Measurements from ENCODE around the gene TFG.

TFG gene

GRCh38 chr3:100715176-100715575 is 5.9 kb downstream of the TFG start:
- Histone ChIP-seq H3K4me3 (no peak overlapping the region), H3K9ac (ENCODE audit: insufficient read length) (no peak overlapping the region), H3K9me3 (ENCODE audit: low read depth, low read length) (peaks cover 2% of the 10 kb centered on the region; the same call in 1 of the 2 replicates), H3K36me3 (ENCODE audit: insufficient read depth, low read length) (peaks cover 96% of the 10 kb centered on the region), H3K27ac (no peak overlapping the region)
- DNase-seq (ENCODE audit: low read depth, low spot score): no peak
- TF ChIP-seq FOXP2 (optimal IDR thresholded peaks at IDR 0.05; ENCODE audit: control extremely low read depth, extremely low read length, insufficient read depth): no peak
- no peak for TF ChIP-seq POLR2AphosphoS5 (IDR thresholded peaks at IDR 0.05; ENCODE audit: borderline replicate concordance, low read depth, low read length)
- no peak for TF ChIP-seq EZH2 (IDR thresholded peaks at IDR 0.05)

- Histone ChIP-seq H3K36me3 (ENCODE audit: insufficient read depth, low read length) (peaks cover 100% of the 10 kb centered on the region), H3K27ac (0 out of 2 replicates have a peak overlapping the region, but pooled peaks have one; percentile 34), H3K4me3 (no peak overlapping the region), H3K9me3 (ENCODE audit: low read depth, low read length) (peaks cover 2% of the 10 kb centered on the region; the same call in 1 of the 2 replicates), H3K9ac (ENCODE audit: insufficient read length) (no peak overlapping the region)
- TF ChIP-seq FOXP2 (optimal IDR thresholded peaks at IDR 0.05; ENCODE audit: control extremely low read depth, extremely low read length, insufficient read depth) (no peak), EZH2 (IDR thresholded peaks at IDR 0.05) (no peak), POLR2AphosphoS5 (IDR thresholded peaks at IDR 0.05; ENCODE audit: borderline replicate concordance, low read depth, low read length) (no peak)
- no peak for DNase-seq (ENCODE audit: low read depth, low spot score)
Observed at GRCh38 chr3:100717063-100717462, 7.8 kb downstream of the TFG start.

DNA sequence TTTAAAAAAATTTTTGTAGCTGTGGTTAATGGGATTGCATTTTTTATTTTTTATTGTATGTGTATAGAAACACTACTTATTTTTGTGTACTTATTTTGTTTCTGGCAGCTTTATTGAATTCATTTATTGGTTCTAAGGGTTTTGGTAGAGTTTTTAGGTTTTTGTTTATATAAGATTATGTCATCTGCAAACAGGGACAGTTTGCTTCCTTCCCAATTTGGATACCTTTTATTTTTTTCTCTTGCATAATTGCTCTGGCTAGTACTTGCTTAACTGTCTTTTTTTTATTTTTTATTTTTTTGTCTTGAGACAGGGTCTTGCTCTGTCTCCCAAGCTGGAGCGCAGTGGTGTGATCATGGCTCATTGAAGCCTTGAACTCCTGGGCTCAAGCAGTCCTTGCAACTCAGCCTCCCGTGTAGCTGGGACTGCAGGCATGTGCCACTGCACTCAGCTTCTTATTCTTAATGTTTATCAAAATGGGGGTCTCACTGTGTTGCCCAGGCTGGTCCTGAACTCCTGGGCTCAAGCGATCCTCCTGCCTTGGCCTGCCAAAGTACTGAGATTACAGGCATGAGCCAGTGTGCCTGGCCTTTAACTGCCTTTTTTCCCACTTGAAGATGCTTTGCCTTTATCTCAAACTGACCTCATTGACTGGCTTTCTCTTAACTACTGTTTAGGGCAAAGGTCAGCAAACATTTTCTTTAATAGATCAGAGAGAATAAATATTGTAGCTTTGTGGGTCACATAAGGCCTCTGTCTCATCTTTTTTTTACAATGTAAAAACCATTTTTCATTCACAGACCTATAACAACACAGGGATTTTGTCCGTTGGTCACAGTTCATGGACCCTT is 8.6 kb downstream of the TFG start:
- no peak for TF ChIP-seq EZH2 (IDR thresholded peaks at IDR 0.05)
- no peak for TF ChIP-seq FOXP2 (optimal IDR thresholded peaks at IDR 0.05; ENCODE audit: control extremely low read depth, extremely low read length, insufficient read depth)
- no peak for TF ChIP-seq POLR2AphosphoS5 (IDR thresholded peaks at IDR 0.05; ENCODE audit: borderline replicate concordance, low read depth, low read length)
- Histone ChIP-seq H3K9ac (ENCODE audit: insufficient read length) (no peak overlapping the region), H3K4me3 (no peak overlapping the region), H3K36me3 (ENCODE audit: insufficient read depth, low read length) (peaks cover 100% of the 10 kb centered on the region), H3K27ac (no peak overlapping the region), H3K9me3 (ENCODE audit: low read depth, low read length) (peaks cover 2% of the 10 kb centered on the region; the same call in 1 of the 2 replicates)
- DNase-seq (ENCODE audit: low read depth, low spot score): no peak

GRCh38 chr3:100719136-100719535 is 9.8 kb downstream of the TFG start:
- peaks cover 100% of the 10 kb centered on the region for H3K36me3 ChIP-seq (ENCODE audit: insufficient read depth, low read length)
- DNase-seq (ENCODE audit: low read depth, low spot score): no peak
- H3K4me3 ChIP-seq: no peak overlapping the region
- no peak overlapping the region for H3K9ac ChIP-seq (ENCODE audit: insufficient read length)
- TF ChIP-seq POLR2AphosphoS5 (IDR thresholded peaks at IDR 0.05; ENCODE audit: borderline replicate concordance, low read depth, low read length) (no peak), FOXP2 (optimal IDR thresholded peaks at IDR 0.05; ENCODE audit: control extremely low read depth, extremely low read length, insufficient read depth) (no peak), EZH2 (IDR thresholded peaks at IDR 0.05) (no peak)
- no peaks in the 10 kb centered on the region for H3K9me3 ChIP-seq (ENCODE audit: low read depth, low read length)
- peak overlapping the region; percentile 54; the same call in 1 of the 2 replicates for H3K27ac ChIP-seq

DNA sequence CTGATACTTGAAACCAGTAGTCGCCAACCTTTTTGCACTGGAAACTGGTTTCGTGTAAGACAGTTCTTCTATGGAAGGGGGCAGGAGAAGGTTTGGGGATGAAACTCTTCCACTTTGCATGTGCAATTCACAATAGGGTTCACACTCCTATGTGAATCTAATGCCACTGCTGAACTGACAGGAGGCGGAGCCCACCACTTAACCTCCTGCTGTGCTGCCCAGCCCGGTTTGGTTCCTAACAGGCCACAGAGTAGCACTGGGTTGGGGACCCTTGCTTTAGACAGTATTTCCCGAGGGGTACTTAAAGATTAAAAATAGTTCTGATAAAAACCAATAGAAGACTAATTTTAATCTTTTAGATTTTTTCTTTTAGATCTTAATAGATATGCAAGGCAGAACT is 11.1 kb downstream of the TFG start:
- TF ChIP-seq POLR2AphosphoS5 (IDR thresholded peaks at IDR 0.05; ENCODE audit: borderline replicate concordance, low read depth, low read length) (no peak), FOXP2 (optimal IDR thresholded peaks at IDR 0.05; ENCODE audit: control extremely low read depth, extremely low read length, insufficient read depth) (no peak), EZH2 (IDR thresholded peaks at IDR 0.05) (no peak)
- peaks cover 96% of the 10 kb centered on the region for H3K36me3 ChIP-seq (ENCODE audit: insufficient read depth, low read length)
- DNase-seq (ENCODE audit: low read depth, low spot score): no peak

DNA sequence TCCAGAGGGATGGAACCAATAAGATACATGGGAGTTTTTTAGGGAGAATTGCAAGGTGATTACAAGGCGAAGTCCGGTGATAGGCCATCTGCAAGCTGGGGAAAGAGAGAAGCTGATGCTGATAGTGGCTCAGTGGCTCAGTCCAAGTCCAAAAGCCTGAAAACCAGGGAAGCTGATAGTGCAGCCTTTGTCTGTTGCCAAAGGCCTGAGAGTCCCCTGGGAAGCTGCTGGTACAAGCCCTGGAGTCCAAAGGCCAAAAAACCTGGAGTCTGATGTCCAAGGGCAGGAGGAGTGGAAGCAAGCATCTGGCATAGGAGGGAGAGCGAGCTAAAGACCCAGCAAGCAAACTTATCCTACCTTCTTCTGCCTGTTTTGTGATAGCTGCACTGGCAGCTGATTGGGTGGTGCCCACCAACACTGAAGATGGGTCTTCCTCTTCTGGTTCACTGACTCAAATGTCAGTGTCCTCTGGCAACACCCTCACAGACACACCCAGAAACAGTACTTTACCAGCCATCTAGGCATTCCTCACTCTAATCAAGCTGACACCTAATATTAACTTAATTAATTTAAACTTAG is 16.7 kb downstream of the TFG start:
- no peaks in the 10 kb centered on the region for H3K9me3 ChIP-seq (ENCODE audit: low read depth, low read length)
- DNase-seq (ENCODE audit: low read depth, low spot score): no peak
- H3K9ac ChIP-seq (ENCODE audit: insufficient read length): no peak overlapping the region
- H3K36me3 ChIP-seq (ENCODE audit: insufficient read depth, low read length): peaks cover 89% of the 10 kb centered on the region
- no peak overlapping the region for H3K27ac ChIP-seq
- TF ChIP-seq FOXP2 (optimal IDR thresholded peaks at IDR 0.05; ENCODE audit: control extremely low read depth, extremely low read length, insufficient read depth) (no peak), EZH2 (IDR thresholded peaks at IDR 0.05) (no peak), POLR2AphosphoS5 (IDR thresholded peaks at IDR 0.05; ENCODE audit: borderline replicate concordance, low read depth, low read length) (no peak)
- H3K4me3 ChIP-seq: no peak overlapping the region

More for the DNA sequence above, 11.1 kb downstream of the TFG start:
- Histone ChIP-seq H3K27ac (no peak overlapping the region), H3K4me3 (no peak overlapping the region), H3K9me3 (ENCODE audit: low read depth, low read length) (no peaks in the 10 kb centered on the region), H3K9ac (ENCODE audit: insufficient read length) (no peak overlapping the region)

DNA sequence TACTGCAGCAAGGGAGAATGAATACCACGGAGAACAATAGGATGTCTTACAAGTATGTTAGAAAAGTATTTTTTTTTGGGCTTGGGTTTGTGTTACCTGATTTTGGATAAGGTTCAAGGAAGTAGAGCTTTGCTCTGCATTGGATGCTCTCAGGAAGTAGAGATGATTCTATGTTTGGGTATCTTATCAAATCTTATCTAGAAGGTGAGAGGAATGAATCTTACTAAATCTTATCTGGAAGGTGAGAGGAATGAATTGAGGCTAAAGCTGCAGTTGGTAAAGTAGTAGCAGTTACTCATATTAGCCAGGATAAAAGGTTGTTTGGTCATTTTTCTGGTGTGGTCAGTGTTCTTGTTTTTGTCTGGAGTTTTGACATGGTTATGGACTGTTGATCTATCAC is 17.4 kb downstream of the TFG start:
- TF ChIP-seq POLR2AphosphoS5 (IDR thresholded peaks at IDR 0.05; ENCODE audit: borderline replicate concordance, low read depth, low read length) (no peak), FOXP2 (optimal IDR thresholded peaks at IDR 0.05; ENCODE audit: control extremely low read depth, extremely low read length, insufficient read depth) (no peak), EZH2 (IDR thresholded peaks at IDR 0.05) (no peak)
- peaks cover 88% of the 10 kb centered on the region for H3K36me3 ChIP-seq (ENCODE audit: insufficient read depth, low read length)
- no peak overlapping the region for H3K9ac ChIP-seq (ENCODE audit: insufficient read length)
- no peaks in the 10 kb centered on the region for H3K9me3 ChIP-seq (ENCODE audit: low read depth, low read length)
- H3K27ac ChIP-seq: peak overlapping the region; percentile 35
- DNase-seq (ENCODE audit: low read depth, low spot score): no peak
- H3K4me3 ChIP-seq: no peak overlapping the region

GRCh38 chr3:100730524-100730923 is 21.2 kb downstream of the TFG start:
- no peak for DNase-seq (ENCODE audit: low read depth, low spot score)
- TF ChIP-seq POLR2AphosphoS5 (IDR thresholded peaks at IDR 0.05; ENCODE audit: borderline replicate concordance, low read depth, low read length) (no peak), FOXP2 (optimal IDR thresholded peaks at IDR 0.05; ENCODE audit: control extremely low read depth, extremely low read length, insufficient read depth) (no peak), EZH2 (IDR thresholded peaks at IDR 0.05) (no peak)
- H3K36me3 ChIP-seq (ENCODE audit: insufficient read depth, low read length): peaks cover 88% of the 10 kb centered on the region

More at GRCh38 chr3:100730524-100730923, 21.2 kb downstream of the TFG start:
- Histone ChIP-seq H3K4me3 (no peak overlapping the region), H3K9ac (ENCODE audit: insufficient read length) (no peak overlapping the region), H3K9me3 (ENCODE audit: low read depth, low read length) (no peaks in the 10 kb centered on the region), H3K27ac (no peak overlapping the region)
